T-helper 2 cell treated with Interferon-gamma antibody and Interleukin-4, amounts not matched to agents 100 ng/mL and 5 ng/mL, for 36 hours (primary cell): ENCODE measurements around the gene TTC28. TPM values are rescaled to one million over a fixed set of nuclear protein-coding genes. Genes with fewer than 3 reads are reported as not detected.

Experiments used
- intact Hi-C: fragments of 100-400 bp; cut with micrococcal nuclease; formaldehyde crosslinking; loops from one replicate; pipeline ENCODE4 v1.15.1; 2023
- total RNA-seq: library from RNA; stranded (reverse); gene quantifications from 2 replicates; pipeline ENCODE4 v1.2.3, GENCODE V29; 2022

The TTC28 gene
- total RNA-seq, 1 donor from 2014 or later: 1.1 TPM

DNA sequence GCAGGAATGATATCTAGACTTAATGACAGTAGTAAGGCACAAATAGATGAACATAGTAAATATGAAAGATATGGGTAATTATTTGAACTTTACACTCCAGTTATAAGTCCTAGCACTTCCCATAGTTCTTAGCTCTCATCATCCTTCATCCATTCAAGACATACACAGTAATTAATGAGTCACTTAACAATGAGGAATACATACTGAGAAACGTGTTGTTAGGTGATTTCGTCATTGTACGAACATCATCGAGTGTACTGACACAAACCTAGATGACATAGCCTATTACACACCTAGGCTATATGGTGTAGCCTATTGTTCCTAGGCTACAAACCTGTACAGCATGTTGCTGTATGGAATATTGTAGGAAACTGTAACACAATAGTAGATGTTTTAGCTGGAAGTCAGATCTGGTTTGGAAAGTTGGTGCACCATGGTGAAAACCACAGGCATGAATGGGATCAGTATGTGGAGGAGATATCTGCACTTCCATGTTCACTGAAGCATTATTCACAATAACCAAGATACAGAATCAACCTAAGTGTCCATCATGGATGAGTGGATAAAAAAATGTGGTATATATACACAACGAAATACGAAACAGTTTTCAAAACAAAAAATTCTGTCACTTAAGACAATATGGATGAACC, 530.7 kb downstream of the TTC28 start:
- intact Hi-C loops: no loop called here

DNA sequence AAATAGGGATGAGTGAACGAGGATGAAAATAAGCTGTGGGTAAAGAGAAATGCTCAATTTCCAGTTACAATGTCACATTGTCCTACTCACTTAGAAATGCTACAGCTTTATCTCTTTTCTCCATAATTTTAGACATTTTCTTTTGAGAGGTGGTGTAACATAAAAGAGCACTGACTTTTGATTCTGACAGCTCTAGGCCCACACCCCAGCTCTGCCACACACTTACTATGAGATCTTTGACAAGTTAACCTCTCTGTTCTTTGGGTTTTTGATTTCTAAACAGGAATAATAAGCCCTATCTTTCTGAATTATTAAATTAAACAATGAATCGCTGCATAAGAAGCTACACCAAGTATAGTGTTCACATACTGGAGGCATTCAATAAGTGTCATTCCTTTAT, 532.2 kb downstream of the TTC28 start:
- intact Hi-C loops: no loop called here

DNA sequence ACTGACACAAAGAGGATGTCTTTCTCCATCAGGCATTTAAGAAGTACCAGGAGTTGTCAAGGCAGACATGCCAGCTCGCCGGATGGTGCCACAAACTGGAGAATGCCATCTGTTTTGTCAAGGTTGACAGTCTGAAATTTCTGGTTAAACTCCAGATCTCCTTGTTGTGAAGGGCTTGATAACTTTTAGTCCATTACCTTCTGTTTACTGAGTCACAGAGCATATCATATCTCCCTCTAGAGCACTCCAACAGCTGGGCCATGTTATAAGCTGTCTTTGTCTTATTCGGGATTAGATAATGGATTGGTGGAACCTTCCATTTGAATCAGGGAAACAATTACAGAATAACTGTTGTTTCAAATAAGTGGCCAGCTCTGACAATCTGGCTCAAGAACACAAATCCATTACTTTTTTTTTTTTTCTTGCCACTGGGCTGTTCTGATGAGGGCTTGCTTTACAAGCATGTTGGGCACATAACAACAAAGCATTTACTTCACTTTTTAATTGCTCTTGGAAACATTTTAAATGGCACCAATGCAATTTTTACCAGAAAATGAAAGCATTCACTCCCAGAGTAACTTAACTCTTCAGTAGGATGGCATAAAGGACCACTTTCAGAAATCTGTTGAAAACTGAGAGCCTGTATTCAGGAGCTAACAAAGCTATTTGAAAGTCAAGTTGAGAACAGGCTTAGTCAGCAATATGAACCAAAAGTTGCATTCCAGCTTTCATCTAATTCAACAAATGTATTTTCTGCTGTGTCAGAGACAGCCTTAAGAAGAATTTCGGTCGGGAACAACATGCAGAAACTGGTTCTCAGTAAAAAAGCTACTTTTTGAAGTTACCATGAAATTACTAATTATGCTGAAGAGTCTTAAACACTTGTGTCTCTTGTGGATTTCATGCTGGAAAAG, 533.0 kb downstream of the TTC28 start:
- intact Hi-C loops: no loop called here

DNA sequence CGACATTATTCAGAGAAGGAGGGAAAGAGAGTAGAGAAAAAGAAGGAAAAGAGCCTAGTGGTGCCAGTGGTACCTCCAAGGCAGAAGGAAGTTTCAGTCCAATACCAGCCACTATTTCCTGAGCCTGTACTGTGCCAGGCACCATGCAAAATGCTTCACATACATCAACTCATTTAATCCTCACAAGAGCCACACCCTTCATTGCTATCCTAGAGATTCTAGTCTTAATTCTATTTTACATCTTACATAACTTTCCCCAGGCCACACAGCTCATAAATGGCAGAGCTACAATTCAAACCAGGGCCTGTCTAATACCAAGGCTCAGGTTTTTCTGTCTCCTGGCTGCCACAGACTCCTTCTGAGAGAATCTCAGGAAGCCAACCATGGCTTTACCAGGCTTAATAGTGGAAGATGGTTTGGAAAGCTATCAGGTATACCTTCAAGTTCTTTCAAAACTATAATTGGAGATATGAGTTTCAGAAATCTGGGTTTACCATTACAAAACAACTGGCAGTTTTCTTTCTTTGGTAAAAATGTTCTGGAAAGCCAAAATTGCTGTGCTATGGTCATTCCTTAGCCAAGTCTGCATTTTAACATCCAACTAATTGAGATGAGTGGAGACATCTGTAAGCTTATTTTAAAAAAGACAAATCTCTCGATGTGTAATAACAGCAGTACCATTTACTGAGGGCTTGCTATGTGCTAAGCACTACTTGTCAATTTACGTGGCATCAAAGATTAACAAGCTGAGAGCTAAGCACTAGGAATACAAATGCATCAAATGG, 535.5 kb downstream of the TTC28 start:
- intact Hi-C loops: no loop called here

- intact Hi-C loops: no loop called here
Measured at GRCh38 chr22:28143241-28143865, 536.3 kb downstream of the TTC28 start.

DNA sequence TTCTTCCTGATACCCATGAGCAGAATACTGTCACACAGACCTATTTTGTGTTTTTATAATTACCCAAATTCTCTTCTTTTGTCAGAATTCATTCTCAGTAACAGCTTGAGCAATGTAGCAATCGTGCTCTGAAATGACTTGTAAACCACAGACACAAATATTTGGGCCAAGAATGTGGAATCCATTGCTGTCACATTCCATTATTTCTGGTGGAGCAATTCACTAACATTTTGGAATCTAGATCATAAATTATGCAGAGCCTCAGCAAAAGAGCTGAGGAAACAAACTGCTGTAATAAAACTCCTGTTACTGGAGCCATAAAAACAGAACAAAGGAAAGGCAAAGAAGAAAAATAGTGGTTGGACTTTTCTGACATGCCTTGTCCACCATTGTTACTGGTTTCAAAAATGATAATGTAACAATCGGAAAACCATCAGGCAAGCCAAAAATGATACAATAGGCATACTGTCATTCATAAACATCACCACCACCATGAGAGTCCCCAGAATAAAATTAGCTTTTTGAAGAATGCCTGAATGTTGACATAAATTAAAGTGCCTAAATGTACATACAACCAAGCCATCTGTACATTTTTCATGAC, 537.2 kb downstream of the TTC28 start:
- intact Hi-C loops: no loop called here

- intact Hi-C loops: no loop called here
Measured at GRCh38 chr22:28141614-28142013, 538.0 kb downstream of the TTC28 start.

- intact Hi-C loops: no loop called here
Measured at GRCh38 chr22:28139961-28140360, 539.7 kb downstream of the TTC28 start.

DNA sequence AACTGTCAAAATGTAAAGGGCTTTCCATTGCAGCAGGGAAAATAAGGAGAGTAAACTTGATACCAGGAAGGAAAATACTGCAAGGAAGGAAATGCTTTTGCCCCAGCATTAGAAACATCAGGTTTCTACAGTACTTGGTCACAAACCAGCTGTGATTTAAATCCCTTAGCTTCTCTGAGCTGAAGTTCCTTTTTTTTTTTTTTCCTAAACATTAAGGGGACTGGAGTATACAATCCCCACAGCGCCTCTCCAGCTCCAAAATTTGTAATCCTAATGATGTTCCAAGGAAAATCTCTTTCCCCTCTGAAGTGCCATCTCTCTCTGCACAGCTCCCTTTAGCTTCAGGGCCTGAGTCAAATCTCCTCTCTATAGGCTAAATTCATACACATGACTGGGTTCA, 540.1 kb downstream of the TTC28 start:
- intact Hi-C loops: no loop called here

GRCh38 chr22:28137036-28137435, 542.6 kb downstream of the TTC28 start:
- intact Hi-C loops: no loop called here

- intact Hi-C loops: no loop called here
Measured at GRCh38 chr22:28132466-28132865, 547.2 kb downstream of the TTC28 start.

- intact Hi-C loops: no loop called here
Measured at GRCh38 chr22:28129319-28129962, 550.2 kb downstream of the TTC28 start.

GRCh38 chr22:28128827-28129226, 550.8 kb downstream of the TTC28 start:
- intact Hi-C loops: no loop called here

- intact Hi-C loops: no loop called here
Measured at GRCh38 chr22:28125799-28126198, 553.8 kb downstream of the TTC28 start.

GRCh38 chr22:28123989-28124766, 555.5 kb downstream of the TTC28 start:
- intact Hi-C loops: no loop called here

- intact Hi-C loops: no loop called here
Measured at GRCh38 chr22:28120691-28121592, 558.7 kb downstream of the TTC28 start.

- intact Hi-C loops: no loop called here
Measured at GRCh38 chr22:28118957-28119631, 560.5 kb downstream of the TTC28 start.

DNA sequence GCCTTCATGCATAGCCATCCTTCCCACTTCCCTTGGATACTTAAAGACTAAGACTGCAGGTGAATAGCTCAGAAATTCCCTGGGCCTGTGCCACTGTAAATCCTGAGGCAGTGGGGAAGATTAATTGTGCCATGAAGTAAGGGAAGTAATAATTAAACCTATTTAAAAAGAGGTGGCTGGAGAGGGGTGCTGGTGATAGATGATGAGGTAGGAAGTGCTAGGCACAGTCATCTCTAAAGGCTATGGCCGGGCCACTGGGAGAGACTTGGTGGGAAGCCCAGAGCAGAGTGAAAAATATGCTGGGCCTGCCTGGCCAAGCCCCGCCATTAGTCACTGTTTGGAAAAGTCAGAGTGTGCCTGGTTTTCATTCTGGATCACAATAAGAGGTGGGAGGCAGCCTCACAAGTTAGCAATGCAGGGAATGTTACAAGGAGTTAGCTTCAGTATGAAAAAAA, 563.4 kb downstream of the TTC28 start:
- intact Hi-C loops: no loop called here
